Aorta (tissue), 5 donors: ENCODE data around the gene NAP1L2. TPM values are rescaled to one million over a fixed set of nuclear protein-coding genes. Genes with fewer than 3 reads are reported as not detected.
"Not testable (repeated sequence)": the region's sequence is repeated elsewhere in the genome, so short reads cannot be mapped to it uniquely, and the experiment has no call there.

ENCODE experiments used
- ATAC-seq: fragments of 200-7000 bp; cut with Tn5 transposase; one replicate; pipeline ENCODE4 v1.9.1; 2022; ENCODE audit warnings: moderate library complexity; ENCODE audit not compliant: low FRiP score
- DNase-seq, 2 donors: peaks; one replicate each; pipeline ENCODE4 v3.0.0-alpha.2; 2020
- H3K27ac ChIP-seq, 2 donors: one replicate each; pipeline ENCODE4 v1.5.1; 2013; ENCODE audit warnings: low read length in 2 of 2, mild to moderate bottlenecking in 2 of 2, moderate library complexity in 2 of 2, control low read depth in 1 of 2, inconsistent platforms in 1 of 2, low read depth in 1 of 2
- H3K27me3 ChIP-seq, 2 donors: one replicate each; pipeline ENCODE4 v1.6.1; 2013; ENCODE audit warnings: control low read depth in 1 of 2, low read length in 1 of 2, mild to moderate bottlenecking in 1 of 2, moderate library complexity in 1 of 2; ENCODE audit not compliant: insufficient read depth in 2 of 2, control insufficient read depth in 1 of 2
- H3K36me3 ChIP-seq, 2 donors: one replicate each; pipeline ENCODE4 v1.6.1; 2013; ENCODE audit warnings: control low read depth in 1 of 2, low read length in 1 of 2, mild to moderate bottlenecking in 1 of 2; ENCODE audit not compliant: insufficient read depth in 2 of 2, control insufficient read depth in 1 of 2
- H3K4me1 ChIP-seq, 2 donors: one replicate each; pipeline ENCODE4 v1.6.1; 2013; ENCODE audit warnings: low read length in 2 of 2, control low read depth in 1 of 2, mild to moderate bottlenecking in 1 of 2, moderate library complexity in 1 of 2; ENCODE audit not compliant: insufficient read depth in 2 of 2, control insufficient read depth in 1 of 2
- H3K4me3 ChIP-seq, 2 donors: one replicate each; pipeline ENCODE4 v1.5.1; 2013; ENCODE audit warnings: low read length in 2 of 2, control low read depth in 1 of 2, mild to moderate bottlenecking in 1 of 2
- H3K9me3 ChIP-seq: one replicate; pipeline ENCODE4 v1.6.1; 2013; ENCODE audit warnings: mild to moderate bottlenecking, low read length; ENCODE audit not compliant: control insufficient read depth
- whole genome bisulfite sequencing, 2 donors: extraction: QIAGEN DNeasy Blood & Tissue Kit; methylation state at CpG; one replicate each; pipeline ENCODE4 v1.1.7; 2013; 5-methylcytosine and 5-hydroxymethylcytosine counted together
- intact Hi-C, 2 donors: fragments of 100-400 bp; cut with DNase I; formaldehyde crosslinking; loops; one replicate each; pipeline versions ENCODE4 v1.14.2 to v1.15.0; 2022
- polyA plus RNA-seq, 2 donors: library from polyadenylated mRNA; stranded (reverse); fragments of 200-250 nt; gene quantifications; one replicate each; pipeline ENCODE4 v1.2.3, GENCODE V29; 2013
- total RNA-seq, 2 donors: library from RNA; stranded (reverse); fragmentation: NEBNext Ultra II Directional; extraction: Animal tissue kit (Norgen Biotek cat#: 25700); gene quantifications; one replicate each; pipeline ENCODE4 v1.2.1, GENCODE V29; 2021
- donor health status: healthy with polysubstance abuse.
- donor health status: Bipolar disorder and iron deficiency.
- donor health status: DM: no; HTN: no; CAD: no.
- donor health status: DM: no; HTN: no; CAD: no.
- donor health status: DM: yes; HTN: yes; CAD: no.

NAP1L2 gene
- total and polyA plus RNA-seq, 4 donors = 3.1 to 7.2 (median 4.9) TPM

DNA sequence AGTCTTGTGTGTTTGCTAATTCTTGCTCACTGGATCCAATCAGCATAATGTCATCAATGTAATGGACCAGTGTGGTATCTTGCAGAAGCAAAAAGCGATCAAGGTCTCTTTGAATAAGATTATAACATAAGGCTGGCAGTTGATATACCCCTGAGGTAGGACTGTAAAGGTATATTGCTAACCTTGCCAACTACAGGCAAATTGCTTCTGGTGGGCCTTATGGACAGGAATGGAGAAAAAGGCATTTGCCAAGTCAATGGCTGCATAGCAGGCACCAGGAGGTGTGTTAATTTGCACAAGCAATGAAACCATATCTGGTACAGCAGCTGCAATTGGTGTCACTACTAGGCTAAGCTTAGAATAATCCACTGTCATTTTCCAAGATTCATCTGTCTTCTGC lies 45.7 kb downstream of the NAP1L2 start:
- WGBS, 2 donors = 67 to 81% methylated on average over 1 of the region's 1 CpG
- DNase-seq, ATAC-seq, intact Hi-C loops, H3K4me1 ChIP-seq, H3K27me3 ChIP-seq, H3K9me3 ChIP-seq, H3K27ac ChIP-seq, H3K36me3 ChIP-seq, H3K4me3 ChIP-seq: not testable (repeated sequence)

Other genes with a start within 250 kb of the NAP1L2 start
- not detected for gene PABPC1L2B, start 211.9 kb downstream of the NAP1L2 start, total RNA-seq
- not detected for gene PABPC1L2B, start 211.9 kb downstream of the NAP1L2 start, polyA plus RNA-seq
- gene PABPC1L2A, start 135.3 kb downstream of the NAP1L2 start, total RNA-seq = not detected
- gene PABPC1L2A, start 135.3 kb downstream of the NAP1L2 start, polyA plus RNA-seq = not detected
- gene CDX4, start 232.2 kb upstream of the NAP1L2 start, total RNA-seq = not detected
- gene CDX4, start 232.2 kb upstream of the NAP1L2 start, polyA plus RNA-seq = not detected